Measurements from ENCODE around the gene GNL3. TPM values are rescaled to one million over a fixed set of nuclear protein-coding genes. Genes with fewer than 3 reads are reported as not detected.
A peak's percentile ranks its signal among the peaks of the same experiment; 100 is the strongest.

The GNL3 gene
- total and polyA plus RNA-seq, 12 donors = 23.5 to 229 (median 65.1) TPM

DNA sequence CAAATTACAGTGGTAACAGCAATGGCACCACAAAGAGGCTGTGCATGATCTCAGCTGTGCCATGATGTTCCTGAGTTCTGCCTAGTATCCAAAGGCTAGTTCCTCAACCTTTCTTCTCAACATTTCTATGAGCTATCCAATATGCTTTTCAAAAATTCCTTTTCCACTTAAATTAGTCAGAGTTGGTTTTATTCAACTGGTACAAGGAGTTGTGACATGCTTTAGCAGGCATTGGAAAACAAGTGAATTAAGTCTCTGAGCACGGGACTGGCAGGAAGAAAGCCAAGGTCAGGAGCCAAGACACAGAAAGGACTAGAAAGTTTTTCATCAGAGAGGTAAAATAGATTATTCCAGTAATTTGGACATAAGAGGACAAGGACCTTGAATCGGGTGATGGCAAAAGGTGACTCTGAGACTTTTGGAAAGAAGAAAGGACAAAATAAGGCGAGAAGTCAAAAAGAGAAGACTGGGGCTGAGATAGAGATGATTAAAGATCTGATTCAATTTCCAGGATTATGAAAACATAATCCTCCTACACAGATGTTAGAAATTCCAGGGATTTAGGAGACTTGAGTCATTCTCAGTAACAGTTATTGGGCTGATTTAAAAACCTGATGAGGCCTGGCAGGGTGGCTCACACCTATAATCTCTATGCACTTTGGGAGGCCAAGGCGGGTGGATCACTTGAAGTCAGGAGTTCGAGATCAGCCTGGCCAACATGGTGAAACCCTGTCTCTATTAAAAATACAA is 36.2 kb upstream of the GNL3 start:
- Histone ChIP-seq H3K36me3 (replicated peaks in 1 of 2) (peaks cover 0 to 73% of the 10 kb centered on the region in 2 donors), H3K27me3 (no peaks in the 10 kb centered on the region), H3K27ac (peak overlapping the region in 3 of 5 donors; percentile 23 to 82 (median 68)), H3K4me1 (replicated peaks in 1 of 2) (peaks cover 0 to 4% of the 10 kb centered on the region in 2 donors), H3K9me3 (replicated peaks in 1 of 3) (no peaks in the 10 kb centered on the region), H3K4me3 (no peak overlapping the region)
- WGBS, 4 donors = 52 to 70% (median 57%) methylated on average over 5 of the region's 5 CpGs
- intact Hi-C loops (cut with DNase I) = no loop called here
- DNase-seq = peak in 5 of 7 donors; percentile 39 to 71 (median 53)
- TF ChIP-seq POLR2A (IDR thresholded peaks at IDR 0.05) = no peak
- TF ChIP-seq CTCF (IDR thresholded peaks at IDR 0.05) = no peak

DNA sequence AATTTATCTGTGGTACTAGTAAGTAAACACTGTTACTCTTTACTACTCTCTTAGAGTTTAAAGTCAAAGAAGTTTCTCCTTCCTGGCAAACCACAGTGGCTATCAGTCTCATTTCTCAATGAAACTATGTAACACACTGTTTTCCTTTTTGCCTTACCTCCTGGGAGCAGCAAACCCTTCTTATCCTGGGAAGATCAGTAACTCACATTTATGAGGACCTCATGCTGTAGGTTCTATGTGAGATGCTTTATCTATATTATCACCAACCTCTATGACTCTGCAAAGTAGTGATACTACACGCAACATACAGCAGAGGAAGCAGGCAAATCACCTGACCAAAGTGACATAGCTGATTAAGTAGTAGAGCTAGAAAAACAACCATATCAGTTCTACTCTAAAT is 35.4 kb upstream of the GNL3 start:
- H3K36me3 ChIP-seq (replicated peaks in 1 of 2) = peaks cover 0 to 73% of the 10 kb centered on the region in 2 donors
- DNase-seq = no peak
- WGBS, 4 donors = 85 to 100% (median 91%) methylated on average over 1 of the region's 1 CpG
- no peaks in the 10 kb centered on the region for H3K9me3 ChIP-seq (replicated peaks in 1 of 3)
- no peaks in the 10 kb centered on the region for H3K27me3 ChIP-seq
- no peak overlapping the region for H3K4me3 ChIP-seq
- TF ChIP-seq POLR2A (IDR thresholded peaks at IDR 0.05) = no peak
- TF ChIP-seq CTCF (IDR thresholded peaks at IDR 0.05) = no peak
- peak overlapping the region in 3 of 5 donors; percentile 40 to 68 (median 44) for H3K27ac ChIP-seq
- H3K4me1 ChIP-seq (replicated peaks in 1 of 2) = peaks cover 0 to 4% of the 10 kb centered on the region in 2 donors
- intact Hi-C loops (cut with DNase I) = no loop called here

DNA sequence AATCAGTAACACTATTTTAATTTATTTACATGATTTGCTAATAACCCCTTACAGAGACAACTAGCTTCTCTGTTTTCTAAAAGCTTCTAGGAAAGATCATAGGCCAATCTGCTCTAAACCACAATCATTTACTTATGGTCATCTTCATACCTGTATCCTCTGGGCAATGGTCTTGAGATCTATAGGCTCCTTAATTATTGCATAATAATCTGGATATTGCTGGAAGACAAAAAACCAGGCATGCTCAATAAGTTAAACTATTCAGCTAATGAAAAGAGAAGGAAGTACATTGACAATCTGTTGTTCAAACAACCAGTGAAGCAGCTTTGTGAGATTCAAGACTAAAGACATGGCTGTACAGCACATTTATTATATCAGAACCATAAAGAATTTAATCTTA is 34.2 kb upstream of the GNL3 start:
- intact Hi-C loops (cut with DNase I) = no loop called here
- no peaks in the 10 kb centered on the region for H3K27me3 ChIP-seq
- no peak for DNase-seq
- H3K4me3 ChIP-seq = no peak overlapping the region
- H3K27ac ChIP-seq = no peak overlapping the region
- TF ChIP-seq POLR2A (IDR thresholded peaks at IDR 0.05) = no peak
- TF ChIP-seq CTCF (IDR thresholded peaks at IDR 0.05) = no peak
- H3K4me1 ChIP-seq (replicated peaks in 1 of 2) = peaks cover 0 to 4% of the 10 kb centered on the region in 2 donors
- H3K36me3 ChIP-seq (replicated peaks in 1 of 2) = peaks cover 0 to 84% of the 10 kb centered on the region in 2 donors
- H3K9me3 ChIP-seq (replicated peaks in 1 of 3) = no peaks in the 10 kb centered on the region

- H3K4me3 ChIP-seq = no peak overlapping the region
- no peak overlapping the region for H3K27ac ChIP-seq
- no peak for DNase-seq
- intact Hi-C loops (cut with DNase I) = no loop called here
- TF ChIP-seq POLR2A (IDR thresholded peaks at IDR 0.05) (no peak), CTCF (IDR thresholded peaks at IDR 0.05) (no peak)
- 94 to 96% (median 94%) methylated on average over 3 of the region's 3 CpGs for WGBS, 4 donors
- no peaks in the 10 kb centered on the region for H3K4me1 ChIP-seq (replicated peaks in 1 of 2)
- no peaks in the 10 kb centered on the region for H3K9me3 ChIP-seq (replicated peaks in 1 of 3)
- no peaks in the 10 kb centered on the region for H3K27me3 ChIP-seq
- H3K36me3 ChIP-seq (replicated peaks in 1 of 2) = peaks cover 0 to 92% of the 10 kb centered on the region in 2 donors
Measured at GRCh38 chr3:52655895-52656294, 29.9 kb upstream of the GNL3 start.

Data from adrenal gland (tissue), 12 donors.